ENCODE measurements around the gene F13A1.

- TF ChIP-seq CTCF (IDR thresholded peaks at IDR 0.05) (no peak), POLR2A (IDR thresholded peaks at IDR 0.05) (no peak)
Measured at GRCh38 chr6:6224933-6225486, 95.5 kb downstream of the F13A1 start.

Data from vagina (tissue), 2 donors.